H1 (cell line): ENCODE data around the gene SECISBP2. TPM values are rescaled to one million over a fixed set of nuclear protein-coding genes. Genes with fewer than 3 reads are reported as not detected.

ENCODE experiments used
- CHD7 ChIP-seq: fragments of 300-600 bp; sonication (generic); IDR thresholded peaks from 2 replicates; pipeline ENCODE4 v1.7.1; 2012; ENCODE audit warnings: low read length, moderate library complexity, mild to moderate bottlenecking, inconsistent platforms; ENCODE audit not compliant: insufficient replicate concordance
- CREB1 ChIP-seq: IDR thresholded peaks from 2 replicates; pipeline ENCODE4 v1.6.1; 2012; ENCODE audit warnings: inconsistent platforms
- MAX ChIP-seq: IDR thresholded peaks from 2 replicates; pipeline ENCODE4 v1.6.1; 2012; ENCODE audit warnings: inconsistent platforms
- NANOG ChIP-seq: IDR thresholded peaks from 2 replicates; pipeline ENCODE4 v1.6.1; 2011; ENCODE audit warnings: low read length, low read depth, mild to moderate bottlenecking, inconsistent platforms; ENCODE audit not compliant: insufficient read depth, poor library complexity, severe bottlenecking
- POLR2A ChIP-seq, 2 experiments: IDR thresholded peaks; 1 replicate in 1 of 2; 2 replicates in 1 of 2; pipeline ENCODE4 v1.6.1; 2011; ENCODE audit warnings: low read depth in 2 of 2, low read length in 2 of 2, mild to moderate bottlenecking in 2 of 2; ENCODE audit errors: control extremely low read depth in 1 of 2
- POLR2AphosphoS5 ChIP-seq: IDR thresholded peaks from 2 replicates; pipeline ENCODE4 v1.6.1; 2011; ENCODE audit warnings: low read depth, low read length
- RBBP5 ChIP-seq: IDR thresholded peaks from 2 replicates; pipeline ENCODE4 v1.7.1; 2012; ENCODE audit warnings: low read depth, mild to moderate bottlenecking, inconsistent platforms, low read length, moderate library complexity, borderline replicate concordance
- SP1 ChIP-seq: IDR thresholded peaks from 2 replicates; pipeline ENCODE4 v1.6.1; 2011; ENCODE audit warnings: low read depth, low read length
- SP4 ChIP-seq: IDR thresholded peaks from 2 replicates; pipeline ENCODE4 v1.6.1; 2012; ENCODE audit warnings: low read length, inconsistent platforms
- TAF1 ChIP-seq: IDR thresholded peaks from 2 replicates; pipeline ENCODE4 v1.6.1; 2011; ENCODE audit warnings: mild to moderate bottlenecking, low read depth, low read length
- TBP ChIP-seq: IDR thresholded peaks from 2 replicates; pipeline ENCODE4 v1.6.1; 2011; ENCODE audit warnings: low read depth, low read length, improper control_type of control experiment
- ZNF274 ChIP-seq: IDR thresholded peaks from 2 replicates; pipeline ENCODE4 v1.7.0; 2012; ENCODE audit warnings: low read length, borderline replicate concordance; ENCODE audit errors: extremely low read depth
- polyA plus RNA-seq, 7 experiments: library from polyadenylated mRNA; depleted of rRNA in 3 of 7; stranded (reverse) in 5 of 7; unstranded in 2 of 7; fragments of >200 nt in 5 of 7; fragments of 200-250 nt in 2 of 7; gene quantifications; 1 replicate in 5 of 7; 2 replicates in 1 of 7; 4 replicates in 1 of 7; pipeline versions ENCODE4 v1.2.1 to v1.2.3, GENCODE V29; 2011 to 2013; ENCODE audit warnings: missing spikeins in 2 of 7, mixed read lengths in 2 of 7
- total RNA-seq: library from RNA; stranded (reverse); fragmentation: NEBNext Ultra II Directional; extraction: Animal tissue kit (Norgen Biotek cat#: 25700); gene quantifications from 2 replicates; pipeline ENCODE4 v1.2.1, GENCODE V29; 2021

The SECISBP2 gene
- total and polyA plus RNA-seq, 2 of the 8 experiments (the other 6 are each of a cell fraction or from before 2014, with no cell fraction given), result 39.0 to 61.7 TPM

DNA sequence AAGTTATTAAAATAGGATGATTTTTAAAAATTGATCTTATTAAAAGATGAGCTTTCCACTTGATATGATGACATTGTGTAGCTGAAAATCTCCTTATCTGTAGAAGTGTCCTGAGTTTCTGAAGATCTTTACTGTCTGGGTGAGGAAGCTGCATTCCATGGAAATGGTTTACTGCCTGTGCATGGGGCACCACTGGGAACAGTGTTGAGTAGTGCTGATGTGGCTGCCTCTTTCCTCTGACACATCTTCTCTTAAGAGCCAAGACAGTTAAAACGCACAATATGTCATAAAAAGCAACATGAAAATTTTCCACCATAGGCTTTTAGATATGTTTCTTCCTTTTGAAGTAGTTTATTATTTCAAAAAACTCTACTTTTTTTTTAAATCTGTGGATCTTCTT, 24.6 kb downstream of the SECISBP2 start (continued):
- no peak for TF ChIP-seq CHD7
- no peak for TF ChIP-seq SP4
- no peak for TF ChIP-seq POLR2AphosphoS5
- TF ChIP-seq NANOG, result no peak
- no peak for TF ChIP-seq CREB1
- no peak for TF ChIP-seq TAF1
- TF ChIP-seq ZNF274, result no peak
- no peak for TF ChIP-seq TBP
- no peak for TF ChIP-seq RBBP5
- TF ChIP-seq MAX, result no peak
- no peak for TF ChIP-seq SP1
- TF ChIP-seq POLR2A (IDR thresholded peaks at IDR 0.05; ENCODE audit: control extremely low read depth in 1 of 2, low read depth in 2 of 2, low read length in 2 of 2), result no peak
